Osteocyte (in vitro differentiated cells): ENCODE measurements around the gene FOXG1. TPM values are rescaled to one million over a fixed set of nuclear protein-coding genes. Genes with fewer than 3 reads are reported as not detected.

Source experiments
- DNase-seq: peaks from one replicate; pipeline ENCODE4 v3.0.0; 2021; ENCODE audit warnings: mixed read lengths; ENCODE audit not compliant: unreplicated experiment; ENCODE audit errors: extremely low spot score
- H3K27ac Mint-ChIP-seq: one replicate; pipeline ENCODE4 v1.8.0; 2021; ENCODE audit warnings: mild to moderate bottlenecking, mixed read lengths; ENCODE audit not compliant: unreplicated experiment
- H3K27me3 Mint-ChIP-seq: one replicate; pipeline ENCODE4 v1.8.0; 2021; ENCODE audit warnings: mixed read lengths; ENCODE audit not compliant: unreplicated experiment
- H3K36me3 Mint-ChIP-seq: one replicate; pipeline ENCODE4 v1.8.0; 2021; ENCODE audit warnings: mixed read lengths; ENCODE audit not compliant: unreplicated experiment
- H3K4me1 Mint-ChIP-seq: one replicate; pipeline ENCODE4 v1.8.0; 2021; ENCODE audit warnings: mixed read lengths; ENCODE audit not compliant: unreplicated experiment
- H3K4me3 Mint-ChIP-seq: one replicate; pipeline ENCODE4 v1.8.0; 2021; ENCODE audit warnings: mild to moderate bottlenecking, moderate library complexity, mixed read lengths; ENCODE audit not compliant: unreplicated experiment
- H3K9me3 Mint-ChIP-seq: one replicate; pipeline ENCODE4 v1.8.0; 2021; ENCODE audit warnings: mixed read lengths; ENCODE audit not compliant: unreplicated experiment
- CTCF ChIP-seq: fragments of 200-600 bp; sonication (generic); IDR thresholded peaks from 2 replicates; pipeline ENCODE4 v1.5.0; 2021; ENCODE audit warnings: antibody characterized with exemption, mild to moderate bottlenecking, moderate library complexity
- total RNA-seq: library from RNA; stranded (reverse); gene quantifications from 2 replicates; pipeline ENCODE4 v1.2.1, GENCODE V29; 2021

FOXG1 gene
- total RNA-seq, 1 donor from 2014 or later = not detected

- no peak for TF ChIP-seq CTCF
- H3K4me3 Mint-ChIP-seq = no peak overlapping the region
- H3K9me3 Mint-ChIP-seq = no peaks in the 10 kb centered on the region
- no peaks in the 10 kb centered on the region for H3K36me3 Mint-ChIP-seq
- DNase-seq = no peak
- H3K27me3 Mint-ChIP-seq = peaks cover 79% of the 10 kb centered on the region
- peaks cover 12% of the 10 kb centered on the region for H3K4me1 Mint-ChIP-seq
- no peak overlapping the region for H3K27ac Mint-ChIP-seq
Observed at GRCh38 chr14:28770061-28770460, 3.5 kb downstream of the FOXG1 start.

- no peaks in the 10 kb centered on the region for H3K9me3 Mint-ChIP-seq
- H3K36me3 Mint-ChIP-seq = no peaks in the 10 kb centered on the region
- DNase-seq = no peak
- H3K27me3 Mint-ChIP-seq = peaks cover 79% of the 10 kb centered on the region
- peaks cover 7% of the 10 kb centered on the region for H3K4me1 Mint-ChIP-seq
- H3K4me3 Mint-ChIP-seq = no peak overlapping the region
- no peak for TF ChIP-seq CTCF
- no peak overlapping the region for H3K27ac Mint-ChIP-seq
Observed at GRCh38 chr14:28770630-28771029, 4.0 kb downstream of the FOXG1 start.

GRCh38 chr14:28771168-28771567, 4.6 kb downstream of the FOXG1 start:
- H3K9me3 Mint-ChIP-seq = no peaks in the 10 kb centered on the region

GRCh38 chr14:28772613-28773012, 6.0 kb downstream of the FOXG1 start:
- peaks cover 2% of the 10 kb centered on the region for H3K4me1 Mint-ChIP-seq
- H3K36me3 Mint-ChIP-seq = no peaks in the 10 kb centered on the region

More at GRCh38 chr14:28771168-28771567, 4.6 kb downstream of the FOXG1 start:
- no peak for TF ChIP-seq CTCF
- Mint-ChIP-seq H3K4me1 (peaks cover 3% of the 10 kb centered on the region), H3K27ac (no peak overlapping the region), H3K4me3 (no peak overlapping the region), H3K36me3 (no peaks in the 10 kb centered on the region), H3K27me3 (peaks cover 80% of the 10 kb centered on the region)
- no peak for DNase-seq

GRCh38 chr14:28773176-28773575, 6.6 kb downstream of the FOXG1 start:
- H3K4me1 Mint-ChIP-seq = peaks cover 2% of the 10 kb centered on the region
- TF ChIP-seq CTCF = no peak
- peaks cover 91% of the 10 kb centered on the region for H3K27me3 Mint-ChIP-seq
- H3K9me3 Mint-ChIP-seq = no peaks in the 10 kb centered on the region
- H3K27ac Mint-ChIP-seq = no peak overlapping the region
- no peak overlapping the region for H3K4me3 Mint-ChIP-seq
- no peak for DNase-seq
- no peaks in the 10 kb centered on the region for H3K36me3 Mint-ChIP-seq

More at GRCh38 chr14:28772613-28773012, 6.0 kb downstream of the FOXG1 start:
- H3K27me3 Mint-ChIP-seq = peaks cover 91% of the 10 kb centered on the region
- DNase-seq = no peak
- H3K9me3 Mint-ChIP-seq = no peaks in the 10 kb centered on the region
- no peak for TF ChIP-seq CTCF
- H3K27ac Mint-ChIP-seq = no peak overlapping the region
- H3K4me3 Mint-ChIP-seq = no peak overlapping the region
